Lower leg skin (tissue), 3 donors: ENCODE results near the gene BCS1L.

Experiments used
- POLR2A ChIP-seq, 2 donors: fragments of 450-650 bp; IDR thresholded peaks; one replicate each; pipeline ENCODE4 v1.6.1; 2016 to 2017; ENCODE audit warnings: antibody characterized with exemption in 2 of 2, mild to moderate bottlenecking in 1 of 2, moderate library complexity in 1 of 2
- TF ChIP-seq, protein P1 (sequence below), 3 donors: fragments of 450-650 bp; IDR thresholded peaks; one replicate each; pipeline ENCODE4 v1.5.1; 2016; ENCODE audit warnings: antibody characterized with exemption in 3 of 3, mild to moderate bottlenecking in 3 of 3, moderate library complexity in 2 of 3

DNA sequence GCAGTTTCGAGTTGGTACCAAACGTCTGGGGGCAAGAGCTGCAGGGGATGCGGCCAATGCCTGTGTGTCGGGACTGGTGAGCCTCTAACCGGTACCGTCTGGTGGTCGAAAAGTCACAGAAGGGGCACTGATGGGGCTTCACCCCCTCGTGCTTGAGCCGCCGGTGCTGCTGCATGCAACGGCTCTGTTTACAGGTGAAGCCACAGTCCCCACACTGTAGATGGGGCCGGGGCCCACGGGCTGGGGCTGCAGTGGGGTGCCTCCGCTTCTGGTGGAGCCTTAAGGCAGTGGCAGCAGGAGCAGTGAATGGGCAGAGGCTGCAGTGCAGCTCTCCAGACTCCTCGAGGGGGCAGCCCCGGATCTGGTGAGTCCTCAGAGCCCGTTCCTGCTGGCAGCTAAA, 16.7 kb upstream of the BCS1L start:
- TF ChIP-seq, protein P1, sequence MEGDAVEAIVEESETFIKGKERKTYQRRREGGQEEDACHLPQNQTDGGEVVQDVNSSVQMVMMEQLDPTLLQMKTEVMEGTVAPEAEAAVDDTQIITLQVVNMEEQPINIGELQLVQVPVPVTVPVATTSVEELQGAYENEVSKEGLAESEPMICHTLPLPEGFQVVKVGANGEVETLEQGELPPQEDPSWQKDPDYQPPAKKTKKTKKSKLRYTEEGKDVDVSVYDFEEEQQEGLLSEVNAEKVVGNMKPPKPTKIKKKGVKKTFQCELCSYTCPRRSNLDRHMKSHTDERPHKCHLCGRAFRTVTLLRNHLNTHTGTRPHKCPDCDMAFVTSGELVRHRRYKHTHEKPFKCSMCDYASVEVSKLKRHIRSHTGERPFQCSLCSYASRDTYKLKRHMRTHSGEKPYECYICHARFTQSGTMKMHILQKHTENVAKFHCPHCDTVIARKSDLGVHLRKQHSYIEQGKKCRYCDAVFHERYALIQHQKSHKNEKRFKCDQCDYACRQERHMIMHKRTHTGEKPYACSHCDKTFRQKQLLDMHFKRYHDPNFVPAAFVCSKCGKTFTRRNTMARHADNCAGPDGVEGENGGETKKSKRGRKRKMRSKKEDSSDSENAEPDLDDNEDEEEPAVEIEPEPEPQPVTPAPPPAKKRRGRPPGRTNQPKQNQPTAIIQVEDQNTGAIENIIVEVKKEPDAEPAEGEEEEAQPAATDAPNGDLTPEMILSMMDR (IDR thresholded peaks at IDR 0.05), result no peak
- no peak for TF ChIP-seq POLR2A (IDR thresholded peaks at IDR 0.05)
